Loucy (cell line): ENCODE results near the gene PLEKHG5.

Experiments used
- EZH2phosphoT487 ChIP-seq: fragments of 200-600 bp; IDR thresholded peaks from 2 replicates; pipeline ENCODE4 v1.6.1; 2018; ENCODE audit warnings: antibody characterized with exemption, mild to moderate bottlenecking, moderate library complexity, borderline replicate concordance
- TF ChIP-seq, protein P1 (sequence below): fragments of 200-600 bp; sonication (generic); conservative IDR thresholded peaks from 2 replicates; pipeline ENCODE4 v1.5.1; 2014; ENCODE audit warnings: mild to moderate bottlenecking, antibody characterized with exemption, low read length

DNA sequence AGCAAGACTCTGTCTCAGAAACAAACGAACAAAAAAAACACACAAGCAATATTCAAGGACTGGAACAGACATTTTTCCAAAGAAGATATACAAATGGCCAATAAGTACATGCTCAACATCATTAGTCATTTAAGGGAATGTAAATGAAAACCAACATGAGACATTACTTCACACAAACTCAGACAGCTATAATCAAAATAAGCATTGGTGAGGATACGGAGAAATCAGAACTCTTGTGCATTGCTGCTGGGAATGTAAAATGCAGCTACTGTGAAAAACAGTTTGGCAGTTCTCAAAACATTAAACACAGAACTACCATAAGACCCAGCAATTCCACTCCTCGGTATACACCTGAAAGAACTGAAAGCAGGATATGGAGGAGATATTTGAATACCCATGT is 47.5 kb upstream of the PLEKHG5 start:
- TF ChIP-seq, protein P1, sequence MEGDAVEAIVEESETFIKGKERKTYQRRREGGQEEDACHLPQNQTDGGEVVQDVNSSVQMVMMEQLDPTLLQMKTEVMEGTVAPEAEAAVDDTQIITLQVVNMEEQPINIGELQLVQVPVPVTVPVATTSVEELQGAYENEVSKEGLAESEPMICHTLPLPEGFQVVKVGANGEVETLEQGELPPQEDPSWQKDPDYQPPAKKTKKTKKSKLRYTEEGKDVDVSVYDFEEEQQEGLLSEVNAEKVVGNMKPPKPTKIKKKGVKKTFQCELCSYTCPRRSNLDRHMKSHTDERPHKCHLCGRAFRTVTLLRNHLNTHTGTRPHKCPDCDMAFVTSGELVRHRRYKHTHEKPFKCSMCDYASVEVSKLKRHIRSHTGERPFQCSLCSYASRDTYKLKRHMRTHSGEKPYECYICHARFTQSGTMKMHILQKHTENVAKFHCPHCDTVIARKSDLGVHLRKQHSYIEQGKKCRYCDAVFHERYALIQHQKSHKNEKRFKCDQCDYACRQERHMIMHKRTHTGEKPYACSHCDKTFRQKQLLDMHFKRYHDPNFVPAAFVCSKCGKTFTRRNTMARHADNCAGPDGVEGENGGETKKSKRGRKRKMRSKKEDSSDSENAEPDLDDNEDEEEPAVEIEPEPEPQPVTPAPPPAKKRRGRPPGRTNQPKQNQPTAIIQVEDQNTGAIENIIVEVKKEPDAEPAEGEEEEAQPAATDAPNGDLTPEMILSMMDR = no peak
- no peak for TF ChIP-seq EZH2phosphoT487
